NCI-H1694 (cell line): ENCODE measurements around the gene PCDHGA10.
"Not testable (repeated sequence)": the region's sequence is repeated elsewhere in the genome, so short reads cannot be mapped to it uniquely, and the experiment has no call there.

ENCODE experiments used
- DNase-seq: peaks from one replicate; lab custom pipeline; 2025; lab: John Stamatoyannopoulos, UW

Gene PCDHGA10

GRCh38 chr5:141412854-141413539 is at the start of gene PCDHGA10:
Gene PCDHGA10, plus strand, starts transcription at chr5:141412987. Its CDS starts 189 bp downstream, at chr5:141413176.
- peak; percentile 33 for DNase-seq

DNA sequence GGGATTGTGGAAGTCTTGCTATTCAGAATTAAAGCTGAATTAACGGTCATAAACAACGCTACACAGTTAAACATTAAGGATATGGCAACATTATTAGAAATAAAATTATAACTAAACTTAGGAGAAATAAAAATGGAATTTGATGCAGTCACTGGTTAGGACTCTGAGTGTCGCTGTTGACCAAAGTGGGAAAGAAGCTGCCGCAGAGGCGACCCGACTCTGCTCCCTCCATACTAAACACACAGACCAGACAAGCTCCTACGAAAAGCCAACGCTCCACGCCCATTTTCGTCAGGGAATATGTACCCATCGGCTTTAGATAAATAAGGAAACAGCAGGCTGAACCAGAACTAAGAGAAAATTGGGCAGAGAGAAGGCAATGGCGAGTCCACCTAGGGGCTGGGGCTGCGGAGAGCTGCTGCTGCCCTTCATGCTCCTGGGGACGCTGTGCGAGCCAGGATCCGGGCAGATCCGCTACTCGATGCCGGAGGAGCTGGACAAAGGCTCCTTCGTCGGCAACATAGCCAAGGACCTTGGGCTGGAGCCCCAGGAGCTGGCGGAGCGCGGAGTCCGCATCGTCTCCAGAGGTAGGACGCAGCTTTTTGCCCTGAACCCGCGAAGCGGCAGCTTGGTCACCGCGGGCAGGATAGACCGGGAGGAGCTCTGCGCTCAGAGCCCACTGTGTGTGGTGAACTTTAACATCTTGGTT is 48.7 kb upstream of the PCDHGA10 start, which contains the start of gene PCDHGA5:
Gene PCDHGA5 (plus strand): TSS at position 211 of the 709 bp plus-strand sequence. CDS start 169 bp downstream, at position 380.
- no peak for DNase-seq

- no peak for DNase-seq
These were observed 46.5 kb upstream of the PCDHGA10 start for GRCh38 chr5:141366016-141366896.

DNA sequence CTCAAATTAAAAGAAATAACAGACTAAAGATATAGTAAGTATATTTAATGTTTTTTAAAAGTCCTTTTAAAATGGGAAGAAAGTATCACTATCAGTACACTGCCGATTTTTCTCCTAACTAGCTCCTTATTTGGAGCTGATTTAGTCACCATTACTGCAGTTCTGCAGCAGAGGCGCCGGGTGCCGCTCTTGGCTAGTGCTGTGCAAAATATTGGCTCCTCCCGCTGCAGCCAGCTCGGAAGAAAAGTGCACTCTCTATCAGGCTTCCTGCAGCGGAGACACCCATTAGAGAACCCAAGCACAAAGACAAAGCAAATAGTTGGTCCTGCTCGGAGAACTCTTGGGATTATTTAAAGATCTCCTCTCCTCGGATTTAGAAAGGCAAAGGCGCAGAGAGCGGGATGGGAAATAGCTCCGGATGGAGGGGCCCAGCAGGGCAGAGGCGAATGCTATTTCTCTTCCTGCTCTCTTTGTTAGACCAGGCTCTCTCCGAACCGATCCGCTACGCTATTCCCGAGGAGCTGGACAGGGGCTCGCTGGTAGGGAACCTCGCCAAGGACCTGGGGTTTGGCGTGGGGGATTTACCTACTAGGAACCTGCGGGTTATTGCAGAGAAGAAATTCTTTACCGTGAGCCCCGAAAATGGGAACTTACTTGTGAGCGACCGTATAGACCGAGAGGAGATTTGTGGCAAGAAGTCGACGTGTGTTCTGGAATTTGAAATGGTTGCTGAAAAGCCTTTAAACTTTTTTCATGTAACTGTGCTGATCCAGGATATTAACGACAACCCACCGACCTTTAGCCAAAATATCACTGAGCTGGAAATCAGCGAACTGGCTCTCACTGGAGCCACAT is 42.6 kb upstream of the PCDHGA10 start, which contains the start of gene PCDHGB3:
Gene PCDHGB3 (plus strand): TSS at position 249 of the 855 bp plus-strand sequence. CDS start 153 bp downstream, at position 402.
- no peak for DNase-seq

DNA sequence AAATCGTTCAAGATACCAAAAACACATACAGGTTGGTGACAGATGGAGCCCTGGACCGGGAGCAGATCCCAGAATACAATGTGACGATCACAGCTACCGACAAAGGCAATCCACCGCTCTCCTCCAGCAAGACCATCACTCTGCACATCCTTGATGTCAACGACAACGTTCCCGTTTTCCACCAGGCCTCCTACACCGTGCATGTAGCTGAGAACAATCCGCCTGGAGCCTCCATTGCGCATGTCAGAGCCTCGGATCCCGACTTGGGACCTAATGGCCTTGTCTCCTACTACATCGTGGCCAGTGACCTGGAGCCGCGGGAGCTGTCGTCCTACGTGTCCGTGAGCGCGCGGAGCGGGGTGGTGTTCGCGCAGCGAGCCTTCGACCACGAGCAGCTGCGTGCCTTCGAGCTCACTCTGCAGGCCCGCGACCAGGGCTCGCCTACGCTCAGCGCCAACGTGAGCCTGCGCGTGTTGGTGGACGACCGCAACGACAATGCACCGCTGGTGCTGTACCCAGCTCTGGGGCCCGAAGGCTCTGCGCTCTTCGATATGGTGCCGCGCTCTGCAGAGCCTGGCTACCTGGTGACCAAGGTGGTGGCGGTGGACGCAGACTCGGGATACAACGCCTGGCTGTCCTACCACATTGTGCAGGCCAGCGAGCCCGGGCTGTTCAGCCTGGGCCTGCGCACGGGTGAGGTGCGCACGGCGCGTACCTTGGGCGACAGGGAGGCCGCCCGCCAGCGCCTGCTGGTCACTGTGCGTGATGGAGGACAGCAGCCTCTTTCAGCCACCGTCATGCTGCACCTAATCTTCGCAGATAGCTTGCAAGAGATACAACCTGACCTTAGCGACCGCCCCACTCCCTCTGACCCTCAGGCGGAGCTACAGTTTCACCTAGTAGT is 41.0 kb upstream of the PCDHGA10 start:
- no peak for DNase-seq

- DNase-seq = no peak
These were observed 39.0 kb upstream of the PCDHGA10 start, which contains the start of gene PCDHGA6 for GRCh38 chr5:141373673-141374317. Gene PCDHGA6, plus strand, starts transcription at chr5:141373891. Its CDS starts 193 bp downstream, at chr5:141374084.

GRCh38 chr5:141374627-141375026 is 38.2 kb upstream of the PCDHGA10 start:
- DNase-seq = no peak

DNA sequence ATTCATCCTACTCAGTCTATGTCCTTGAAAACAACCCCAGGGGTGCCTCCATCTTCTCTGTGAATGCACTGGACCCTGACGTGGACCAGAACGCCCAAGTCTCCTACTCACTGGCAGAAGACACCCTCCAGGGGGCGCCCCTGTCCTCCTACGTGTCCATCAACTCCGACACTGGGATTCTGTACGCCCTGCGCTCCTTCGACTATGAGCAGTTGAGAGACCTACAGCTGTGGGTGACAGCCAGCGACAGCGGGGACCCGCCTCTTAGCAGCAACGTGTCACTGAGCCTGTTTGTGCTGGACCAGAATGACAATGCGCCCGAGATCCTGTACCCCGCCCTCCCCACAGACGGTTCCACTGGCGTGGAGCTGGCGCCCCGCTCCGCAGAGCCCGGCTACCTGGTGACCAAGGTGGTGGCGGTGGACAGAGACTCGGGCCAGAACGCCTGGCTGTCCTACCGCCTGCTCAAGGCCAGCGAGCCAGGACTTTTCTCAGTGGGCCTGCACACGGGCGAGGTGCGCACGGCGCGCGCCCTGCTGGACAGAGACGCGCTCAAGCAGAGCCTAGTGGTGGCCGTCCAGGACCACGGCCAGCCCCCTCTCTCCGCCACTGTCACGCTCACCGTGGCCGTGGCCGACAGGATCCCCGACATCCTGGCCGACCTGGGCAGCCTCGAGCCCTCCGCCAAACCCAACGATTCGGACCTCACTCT is 37.2 kb upstream of the PCDHGA10 start:
- DNase-seq = not testable (repeated sequence)

GRCh38 chr5:141382469-141383294 is 30.1 kb upstream of the PCDHGA10 start, which contains the start of gene PCDHGA7:
Gene PCDHGA7, plus strand, starts transcription at chr5:141382742. Its CDS starts 158 bp downstream, at chr5:141382900.
- no peak for DNase-seq

GRCh38 chr5:141383345-141383744 is 29.4 kb upstream of the PCDHGA10 start:
- no peak for DNase-seq

DNA sequence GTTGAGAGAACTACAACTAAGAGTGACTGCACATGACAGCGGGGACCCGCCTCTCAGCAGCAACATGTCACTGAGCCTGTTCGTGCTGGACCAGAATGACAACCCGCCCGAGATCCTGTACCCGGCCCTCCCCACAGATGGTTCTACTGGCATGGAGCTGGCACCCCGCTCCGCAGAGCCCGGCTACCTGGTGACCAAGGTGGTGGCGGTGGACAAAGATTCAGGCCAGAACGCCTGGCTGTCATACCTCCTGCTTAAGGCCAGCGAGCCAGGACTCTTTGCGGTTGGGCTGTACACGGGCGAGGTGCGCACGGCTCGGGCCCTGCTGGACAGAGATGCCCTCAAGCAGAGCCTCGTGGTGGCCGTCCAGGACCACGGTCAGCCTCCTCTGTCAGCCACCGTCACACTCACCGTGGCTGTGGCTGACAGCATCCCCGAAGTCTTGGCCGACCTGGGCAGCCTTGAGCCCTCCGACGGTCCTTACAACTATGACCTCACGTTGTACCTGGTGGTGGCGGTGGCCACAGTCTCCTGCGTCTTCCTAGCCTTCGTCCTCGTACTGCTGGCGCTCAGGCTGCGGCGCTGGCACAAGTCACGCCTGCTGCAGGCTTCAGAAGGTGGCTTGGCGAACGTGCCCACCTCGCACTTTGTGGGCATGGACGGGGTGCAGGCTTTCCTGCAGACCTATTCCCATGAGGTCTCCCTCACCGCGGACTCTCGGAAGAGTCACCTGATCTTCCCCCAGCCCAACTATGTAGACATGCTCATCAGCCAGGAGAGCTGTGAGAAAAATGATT is 28.1 kb upstream of the PCDHGA10 start:
- DNase-seq = no peak

DNA sequence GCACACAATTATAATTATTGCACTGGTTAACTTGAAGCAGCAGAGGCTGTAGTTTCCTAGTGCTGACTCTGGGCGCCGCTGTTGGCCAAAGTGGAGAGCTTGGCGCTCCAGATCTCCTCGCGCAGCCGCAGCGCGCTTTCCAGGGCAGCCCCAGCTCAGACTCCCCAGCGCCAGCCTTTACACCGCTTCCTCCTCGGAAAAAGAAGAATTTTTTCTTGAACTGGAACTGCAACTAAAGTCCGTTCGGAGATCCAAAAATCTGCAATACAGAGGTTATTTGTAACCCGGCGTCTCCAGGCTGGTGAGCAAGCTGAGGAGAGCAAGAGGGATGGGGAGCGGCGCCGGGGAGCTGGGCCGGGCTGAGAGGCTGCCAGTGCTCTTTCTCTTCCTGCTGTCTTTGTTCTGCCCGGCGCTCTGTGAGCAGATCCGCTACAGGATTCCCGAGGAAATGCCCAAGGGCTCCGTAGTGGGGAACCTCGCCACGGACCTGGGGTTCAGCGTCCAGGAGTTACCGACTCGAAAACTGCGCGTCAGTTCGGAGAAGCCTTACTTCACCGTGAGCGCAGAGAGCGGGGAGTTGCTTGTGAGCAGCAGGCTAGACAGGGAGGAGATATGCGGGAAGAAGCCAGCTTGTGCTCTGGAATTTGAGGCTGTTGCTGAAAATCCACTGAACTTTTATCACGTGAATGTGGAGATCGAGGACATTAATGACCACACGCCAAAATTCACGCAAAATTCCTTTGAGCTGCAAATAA is 25.1 kb upstream of the PCDHGA10 start, which contains the start of gene PCDHGB4:
Gene PCDHGB4 (plus strand): TSS at position 142 of the 755 bp plus-strand sequence. CDS start 187 bp downstream, at position 329.
- DNase-seq = not testable (repeated sequence)

GRCh38 chr5:141388661-141389060 is 24.1 kb upstream of the PCDHGA10 start:
- no peak for DNase-seq

DNA sequence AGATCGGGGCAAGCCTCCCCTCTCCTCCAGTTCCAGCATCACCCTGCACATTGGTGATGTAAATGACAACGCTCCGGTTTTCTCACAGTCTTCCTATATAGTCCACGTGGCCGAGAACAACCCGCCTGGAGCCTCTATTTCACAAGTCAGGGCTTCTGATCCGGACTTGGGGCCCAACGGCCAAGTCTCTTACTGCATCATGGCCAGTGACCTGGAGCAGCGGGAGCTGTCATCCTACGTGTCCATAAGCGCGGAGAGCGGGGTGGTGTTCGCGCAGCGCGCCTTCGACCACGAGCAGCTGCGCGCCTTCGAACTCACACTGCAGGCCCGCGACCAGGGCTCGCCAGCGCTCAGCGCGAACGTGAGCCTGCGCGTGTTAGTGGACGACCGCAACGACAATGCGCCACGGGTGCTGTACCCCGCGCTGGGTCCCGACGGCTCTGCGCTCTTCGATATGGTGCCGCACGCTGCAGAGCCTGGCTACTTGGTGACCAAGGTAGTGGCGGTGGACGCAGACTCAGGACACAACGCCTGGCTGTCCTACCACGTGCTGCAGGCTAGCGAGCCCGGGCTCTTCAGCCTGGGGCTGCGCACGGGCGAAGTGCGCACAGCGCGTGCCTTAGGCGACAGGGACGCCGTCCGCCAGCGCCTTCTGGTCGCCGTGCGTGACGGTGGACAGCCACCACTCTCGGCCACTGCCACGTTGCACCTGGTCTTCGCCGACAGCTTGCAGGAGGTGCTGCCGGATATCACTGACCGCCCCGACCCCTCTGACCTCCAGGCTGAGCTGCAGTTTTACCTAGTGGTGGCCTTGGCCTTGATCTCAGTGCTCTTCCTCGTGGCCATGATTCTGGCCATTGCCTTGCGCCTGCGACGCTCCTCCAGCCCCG is 23.4 kb upstream of the PCDHGA10 start:
- no peak for DNase-seq
